Activated CD4-positive, alpha-beta T cell treated with anti-CD3 and anti-CD28 coated beads, Interleukin-2, amount 50 U/mL, for 48 hours (primary cell): ENCODE results near the gene CPM.
"Not testable (repeated sequence)": the region's sequence is repeated elsewhere in the genome, so short reads cannot be mapped to it uniquely, and the experiment has no call there.

ENCODE experiments used
- DNase-seq, 2 experiments: peaks; one replicate each; pipeline ENCODE4 v3.0.0-alpha.2; 2020

The CPM gene

GRCh38 chr12:68803948-68804656, 128.9 kb downstream of the CPM start:
- DNase-seq = no peak

- not testable (repeated sequence) for DNase-seq
These were observed 129.9 kb downstream of the CPM start for GRCh38 chr12:68802911-68803651.

GRCh38 chr12:68802372-68802745, 130.6 kb downstream of the CPM start:
- DNase-seq = not testable (repeated sequence)
